HS-5 (cell line): Measurements from ENCODE around the gene ULK4.
A peak's percentile ranks its signal among the peaks of the same experiment; 100 is the strongest.
"Not testable (repeated sequence)": the region's sequence is repeated elsewhere in the genome, so short reads cannot be mapped to it uniquely, and the experiment has no call there.

Experiments used
- DNase-seq: peaks from one replicate; pipeline ENCODE4 v3.0.0-alpha.2; 2012; ENCODE audit warnings: low read depth

The ULK4 gene

GRCh38 chr3:41960826-41961750, 815 bp downstream of the ULK4 start:
- DNase-seq, result no peak

GRCh38 chr3:41956574-41956973, 5.3 kb downstream of the ULK4 start:
- no peak for DNase-seq

GRCh38 chr3:41955192-41955591, 6.7 kb downstream of the ULK4 start:
- no peak for DNase-seq

GRCh38 chr3:41943311-41943843, 18.5 kb downstream of the ULK4 start:
- DNase-seq, result no peak

GRCh38 chr3:41940393-41940792, 21.5 kb downstream of the ULK4 start:
- no peak for DNase-seq

GRCh38 chr3:41936384-41936783, 25.5 kb downstream of the ULK4 start:
- DNase-seq, result no peak

- DNase-seq, result peak; percentile 85
Observed at GRCh38 chr3:41933154-41933676, 28.7 kb downstream of the ULK4 start.

- no peak for DNase-seq
Observed at GRCh38 chr3:41932464-41932863, 29.4 kb downstream of the ULK4 start.

- no peak for DNase-seq
Observed at GRCh38 chr3:41920406-41920965, 41.4 kb downstream of the ULK4 start.

- DNase-seq, result no peak
Observed at GRCh38 chr3:41915353-41915752, 46.5 kb downstream of the ULK4 start.

GRCh38 chr3:41912280-41912679, 49.6 kb downstream of the ULK4 start:
- no peak for DNase-seq

- no peak for DNase-seq
Observed at GRCh38 chr3:41907330-41908073, 54.4 kb downstream of the ULK4 start.

- peak; percentile 29 for DNase-seq
Observed at GRCh38 chr3:41900265-41900664, 61.6 kb downstream of the ULK4 start.

GRCh38 chr3:41898631-41899030, 63.3 kb downstream of the ULK4 start:
- no peak for DNase-seq

GRCh38 chr3:41893977-41894376, 67.9 kb downstream of the ULK4 start:
- peak; percentile 23 for DNase-seq

GRCh38 chr3:41888368-41889076, 73.4 kb downstream of the ULK4 start:
- DNase-seq, result no peak

- DNase-seq, result no peak
Observed at GRCh38 chr3:41882956-41883355, 78.9 kb downstream of the ULK4 start.

GRCh38 chr3:41881233-41881821, 80.6 kb downstream of the ULK4 start:
- DNase-seq, result no peak

GRCh38 chr3:41880387-41880786, 81.5 kb downstream of the ULK4 start:
- DNase-seq, result no peak

GRCh38 chr3:41877741-41878140, 84.2 kb downstream of the ULK4 start:
- DNase-seq, result not testable (repeated sequence)

GRCh38 chr3:41874022-41874421, 87.9 kb downstream of the ULK4 start:
- DNase-seq, result no peak
